Stimulated activated CD8-positive, alpha-beta memory T cell treated with anti-CD3 and anti-CD28 coated beads, Interleukin-12 subunit alpha, Interleukin-12 subunit beta, amount 100 ng/mL, for 24 hours (primary cell): ENCODE results near the gene APC.
"Not testable (repeated sequence)": the region's sequence is repeated elsewhere in the genome, so short reads cannot be mapped to it uniquely, and the experiment has no call there.

Experiments
- DNase-seq: peaks from one replicate; pipeline ENCODE4 v3.0.0-alpha.2; 2020; ENCODE audit errors: extremely low read depth

APC gene

DNA sequence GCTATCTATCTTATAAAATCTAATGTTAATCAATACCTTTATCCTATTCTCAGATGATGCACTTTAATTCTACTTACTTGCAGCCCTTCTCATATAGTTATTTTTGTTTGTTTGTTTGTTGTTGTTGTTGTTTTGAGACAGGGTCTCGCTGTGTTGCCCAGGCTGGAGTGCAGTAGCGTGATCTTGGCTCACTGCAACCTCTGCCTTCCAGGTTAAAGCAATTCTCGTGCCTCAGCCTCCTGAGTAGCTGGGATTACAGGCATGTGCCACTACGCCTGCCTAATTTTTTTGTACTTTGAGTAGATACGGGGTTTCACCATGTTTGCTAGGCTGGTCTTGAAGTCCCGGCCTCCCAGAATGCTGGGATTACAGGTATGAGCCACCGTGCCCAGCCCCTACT is 20.8 kb upstream of the APC start:
- not testable (repeated sequence) for DNase-seq

DNA sequence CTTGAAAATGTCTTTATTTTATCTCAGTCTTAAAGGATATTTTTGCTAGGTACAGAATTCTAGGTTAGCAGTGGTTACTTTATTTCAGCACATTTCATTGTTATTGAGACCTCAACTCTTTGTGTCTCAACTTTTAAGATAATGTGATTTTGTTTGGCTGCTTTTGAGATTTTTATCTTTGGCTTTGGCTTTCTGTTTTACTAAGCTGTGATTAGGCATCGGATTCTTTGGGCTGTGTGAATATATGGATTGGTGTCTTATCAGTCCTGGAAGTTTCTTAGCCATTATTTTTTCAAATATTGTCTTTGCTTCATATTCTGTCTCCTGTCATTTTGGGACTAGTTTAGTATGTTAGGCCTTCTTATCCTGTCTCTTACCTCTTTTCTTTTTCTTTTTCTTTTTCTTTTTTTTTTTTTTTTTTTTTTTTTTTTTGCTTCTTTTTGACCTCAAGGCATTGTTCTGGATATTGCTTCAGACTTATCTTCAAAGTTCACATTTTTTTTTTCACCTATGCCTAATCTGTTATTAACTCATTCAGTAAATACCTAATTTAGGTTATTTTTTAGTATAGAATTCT is 20.1 kb upstream of the APC start:
- DNase-seq: no peak

DNA sequence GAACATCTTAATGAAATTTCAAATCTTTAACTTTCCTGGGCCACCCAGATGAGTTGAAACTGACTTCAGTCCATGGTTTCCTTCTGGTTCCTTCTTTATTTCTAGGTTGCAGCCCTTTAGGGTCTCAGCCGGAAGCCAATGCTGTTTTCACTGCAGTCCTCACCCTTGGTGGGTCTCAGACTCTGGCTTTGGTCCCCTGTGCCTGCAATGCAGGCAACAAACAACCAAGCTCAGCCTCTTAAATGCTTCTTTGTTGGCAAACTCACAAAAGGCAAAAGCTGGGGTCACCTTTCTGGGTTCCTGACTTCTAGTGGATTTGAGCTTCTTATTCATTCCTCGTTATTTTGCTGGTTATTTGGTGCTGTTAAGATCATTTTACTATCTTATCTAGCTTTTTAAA is 19.3 kb upstream of the APC start:
- DNase-seq: no peak

DNA sequence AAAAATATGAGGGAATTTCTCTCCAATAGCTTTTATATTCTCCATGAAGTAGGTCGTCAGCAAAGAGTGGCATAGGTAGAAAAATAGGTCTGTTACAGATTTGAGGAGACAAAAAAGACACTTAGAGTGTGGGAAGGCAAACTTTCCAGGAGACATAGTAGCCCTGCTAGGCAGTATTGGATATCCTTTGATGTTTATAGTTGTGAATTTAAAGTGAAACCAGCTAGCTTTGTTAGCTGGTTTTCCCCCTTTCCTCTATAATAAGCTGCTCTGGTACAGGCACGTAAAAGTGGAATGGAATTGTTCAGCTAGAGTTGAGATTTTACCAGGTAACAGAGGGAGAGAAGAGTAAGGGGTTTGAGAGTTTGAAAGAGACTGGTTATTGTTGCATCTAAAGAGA is 17.1 kb upstream of the APC start:
- DNase-seq: no peak

DNA sequence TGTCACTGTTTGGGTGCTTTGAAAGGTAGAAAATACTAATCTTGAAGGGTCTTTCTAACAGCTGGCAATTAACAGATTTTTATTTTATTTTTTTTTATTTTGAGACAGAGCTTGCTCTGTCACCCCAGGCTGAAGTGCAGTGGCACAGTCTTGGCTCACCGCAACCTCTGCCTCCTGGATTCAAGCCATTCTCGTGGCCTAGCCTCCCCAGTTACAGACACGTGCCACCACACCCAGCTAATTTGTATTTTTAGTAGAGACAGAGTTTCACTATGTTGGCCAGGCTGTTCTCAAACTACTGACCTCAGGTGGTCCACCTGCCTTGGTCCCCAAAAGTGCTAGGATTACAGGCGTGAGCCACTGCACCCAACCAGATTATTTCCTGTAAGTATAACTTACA is 12.8 kb upstream of the APC start:
- no peak for DNase-seq

DNA sequence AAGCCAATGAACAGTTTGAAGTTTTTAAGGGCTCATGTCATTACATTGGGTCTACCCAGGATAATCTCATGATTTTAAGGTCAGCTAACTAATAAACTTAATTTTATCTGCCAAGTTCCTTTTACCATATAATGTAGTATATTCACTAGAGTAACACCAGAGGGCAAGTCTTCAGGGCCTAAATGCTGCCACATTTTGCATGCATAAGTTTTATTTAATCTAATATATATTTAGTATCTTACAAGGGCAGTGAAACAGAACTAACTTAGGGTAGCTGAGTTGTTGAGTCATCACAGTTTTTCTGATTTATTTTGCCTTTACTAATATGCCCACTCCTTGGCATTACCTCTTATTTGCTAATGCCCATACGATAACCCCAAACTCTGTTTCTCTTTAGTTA is 8.1 kb upstream of the APC start:
- DNase-seq: no peak

DNA sequence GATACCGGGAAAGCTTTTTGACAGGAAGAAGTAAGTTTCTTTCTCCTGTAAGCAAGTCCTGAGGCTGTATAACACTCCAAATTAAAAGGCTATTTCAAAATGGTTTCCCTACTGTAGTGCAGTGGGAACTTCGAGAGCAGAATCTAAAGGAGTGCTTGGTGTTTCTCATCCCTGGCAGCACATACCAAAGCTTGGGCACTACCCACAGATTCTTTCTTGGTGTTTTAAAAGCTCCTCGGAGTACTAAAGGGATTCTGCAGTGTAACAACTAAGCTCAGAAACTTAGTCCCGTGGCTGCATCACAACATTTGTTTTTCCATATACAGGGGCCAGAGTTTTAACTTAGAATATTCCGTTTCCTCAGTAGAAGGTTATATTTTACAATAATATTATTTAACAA is 5.6 kb upstream of the APC start:
- DNase-seq: no peak

DNA sequence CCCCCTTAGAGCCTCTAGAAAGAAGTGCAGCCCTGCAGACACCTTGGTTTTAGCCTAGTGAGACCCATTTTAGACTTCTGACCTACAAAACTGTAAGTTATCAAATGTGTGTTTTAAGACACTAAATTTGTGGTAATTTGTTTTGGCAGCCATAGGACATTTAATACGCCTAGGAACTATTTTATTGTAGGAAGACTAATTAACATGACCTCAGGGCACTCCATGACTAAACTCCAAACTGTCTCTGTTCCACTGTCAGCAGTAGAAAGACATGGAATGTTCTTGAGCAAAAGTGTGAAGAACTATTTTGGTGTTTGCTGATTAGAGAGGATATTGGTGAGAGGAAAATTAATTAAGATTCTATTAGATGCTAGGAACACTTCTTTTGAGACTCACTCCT is 4.1 kb upstream of the APC start:
- no peak for DNase-seq

DNA sequence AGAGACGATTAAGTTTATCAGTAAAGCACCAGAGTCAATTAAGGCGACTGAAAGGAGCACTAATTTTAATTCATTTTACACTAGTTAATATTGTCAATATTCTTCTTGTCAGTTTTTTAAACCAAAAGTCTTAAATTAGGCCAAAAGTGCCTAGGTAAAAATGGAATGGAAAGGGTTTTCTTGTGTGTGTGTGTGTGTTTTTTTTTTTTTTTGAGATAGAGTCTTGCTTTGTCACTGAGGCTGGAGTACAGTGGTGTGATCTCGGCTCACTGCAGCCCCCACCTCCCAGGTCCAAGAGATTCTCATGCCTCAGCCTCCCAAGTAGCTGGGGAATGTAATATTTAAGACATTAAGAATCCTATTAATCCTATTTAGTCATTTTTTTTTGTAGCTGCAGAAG is 3.1 kb upstream of the APC start:
- no peak for DNase-seq

DNA sequence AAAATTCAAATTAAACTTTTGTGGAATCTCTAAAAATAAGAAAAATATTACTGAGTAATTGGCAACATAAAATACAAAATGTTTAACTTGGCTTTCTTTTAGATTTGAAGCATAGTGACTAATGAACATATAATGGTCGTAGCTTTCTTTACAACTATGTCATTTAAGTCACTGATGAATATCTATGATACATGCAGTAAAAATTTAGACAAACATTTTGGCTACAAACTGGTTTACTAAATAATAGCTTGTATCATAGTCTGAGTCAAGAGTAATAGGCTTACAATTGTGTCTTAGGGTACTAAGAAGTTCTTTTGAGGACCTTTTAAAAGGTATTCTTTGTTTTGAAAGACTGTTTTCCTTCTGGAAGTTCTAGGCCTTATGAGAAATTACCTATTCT is 2.0 kb upstream of the APC start:
- DNase-seq: no peak

DNA sequence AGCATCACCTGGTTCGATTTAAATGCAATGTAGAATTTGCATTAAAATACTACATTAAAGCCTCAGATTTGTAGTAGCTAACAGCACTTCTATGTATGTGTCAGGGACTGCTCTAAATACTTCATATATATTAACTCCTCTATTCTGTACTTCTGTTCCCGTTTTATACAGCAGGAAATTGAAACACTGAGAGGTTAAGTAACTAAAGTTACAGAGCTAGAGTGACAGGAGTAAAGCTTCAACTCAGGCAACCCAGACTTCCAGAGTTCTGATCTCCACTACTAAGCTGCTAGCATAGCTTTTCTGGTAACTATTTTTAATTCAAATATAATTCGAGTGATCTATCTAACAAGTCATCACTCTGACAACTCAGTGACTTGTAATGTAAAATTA is 619 bp upstream of the APC start:
- no peak for DNase-seq

DNA sequence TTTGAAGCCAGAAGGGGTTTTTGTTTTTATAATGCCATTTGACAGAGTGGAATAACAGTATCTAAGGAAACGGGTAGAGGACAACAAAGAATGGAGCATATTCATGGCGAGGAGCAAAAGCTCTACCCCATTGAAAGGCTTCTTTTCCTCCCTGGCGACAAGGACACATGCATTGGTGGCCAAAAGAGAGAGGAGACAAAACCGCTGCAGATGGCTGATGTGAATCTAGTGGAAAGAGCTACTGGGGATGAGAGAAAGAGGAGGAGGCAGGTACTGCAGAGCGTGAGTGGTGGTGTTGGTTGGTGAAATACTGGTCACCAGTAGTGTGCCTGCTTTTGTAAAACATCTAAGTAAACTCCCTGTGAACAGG is 491 bp downstream of the APC start:
- DNase-seq: no peak

DNA sequence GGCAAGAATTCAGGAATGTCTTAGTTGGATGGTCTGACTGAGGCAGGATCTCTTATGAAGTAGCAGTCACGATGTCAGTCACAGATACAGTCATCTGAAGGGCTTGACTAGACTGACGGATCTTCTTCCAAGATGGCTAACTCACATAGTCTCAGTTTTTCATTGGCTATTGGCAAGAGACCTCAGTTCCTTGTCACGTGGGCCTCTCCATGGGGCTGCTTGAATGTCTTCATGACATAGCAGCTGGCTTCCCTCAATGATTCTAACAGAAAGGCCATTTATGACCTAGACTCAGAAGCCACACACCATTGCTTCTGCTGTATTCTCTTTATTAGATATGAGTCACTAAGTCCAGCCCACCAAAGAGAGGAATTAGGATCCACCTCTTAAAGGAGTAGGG is 4.7 kb downstream of the APC start:
- no peak for DNase-seq

DNA sequence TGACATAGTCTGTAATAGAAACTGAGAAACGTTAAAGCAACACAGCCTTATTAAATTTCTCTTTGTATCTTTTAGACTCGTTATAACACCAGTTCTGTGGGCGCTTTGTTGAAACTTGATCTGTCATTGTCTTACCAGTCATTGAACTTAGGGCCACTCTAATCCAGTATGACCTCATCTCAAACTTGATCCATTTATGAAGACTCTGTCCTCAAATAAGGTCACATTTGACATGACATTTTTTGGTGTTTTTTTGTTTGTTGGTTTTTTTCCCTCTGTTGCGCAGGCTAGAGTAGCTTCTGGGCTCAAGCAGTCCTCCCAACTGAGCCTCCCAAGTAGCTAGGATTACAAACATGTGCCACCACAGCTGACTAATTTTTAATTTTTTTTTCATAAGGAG is 5.9 kb downstream of the APC start:
- no peak for DNase-seq

DNA sequence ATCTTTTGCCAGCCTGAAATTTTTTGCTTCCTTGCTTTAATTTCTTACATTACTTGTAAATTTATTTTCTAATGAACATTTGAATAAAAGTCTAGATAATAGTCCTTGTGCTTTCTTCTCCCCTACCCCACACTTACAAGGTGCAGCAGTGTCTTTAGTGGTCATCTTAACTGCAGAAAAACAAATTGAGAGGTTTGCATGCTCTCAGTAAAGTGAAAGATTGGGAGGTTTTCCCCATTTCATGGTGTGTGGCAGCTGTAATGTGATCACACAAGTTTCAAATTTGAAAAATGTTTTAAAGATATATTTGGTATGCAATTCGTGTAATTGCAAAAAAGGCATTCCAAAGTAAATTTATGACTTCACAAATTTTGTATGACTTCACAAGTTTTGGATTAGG is 14.7 kb downstream of the APC start:
- no peak for DNase-seq

DNA sequence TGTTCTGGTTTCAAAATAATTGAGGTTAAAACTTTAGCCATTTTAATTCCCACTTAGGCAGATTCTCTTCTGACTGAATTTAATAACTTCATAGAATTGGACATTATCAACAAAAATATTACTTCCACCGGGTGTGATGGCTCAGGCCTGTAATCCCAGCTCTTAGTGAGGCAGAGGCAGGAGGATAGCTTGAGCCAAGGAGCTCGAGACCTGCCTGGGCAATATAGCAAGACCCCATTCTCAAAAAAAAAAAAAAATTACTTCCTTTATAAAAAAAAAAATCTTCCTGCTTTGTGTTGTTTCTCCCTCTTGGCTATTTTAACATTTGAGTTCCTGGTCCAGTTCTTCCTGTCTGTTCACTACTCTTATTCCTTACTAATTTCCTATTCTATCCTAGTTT is 18.0 kb downstream of the APC start:
- DNase-seq: no peak

DNA sequence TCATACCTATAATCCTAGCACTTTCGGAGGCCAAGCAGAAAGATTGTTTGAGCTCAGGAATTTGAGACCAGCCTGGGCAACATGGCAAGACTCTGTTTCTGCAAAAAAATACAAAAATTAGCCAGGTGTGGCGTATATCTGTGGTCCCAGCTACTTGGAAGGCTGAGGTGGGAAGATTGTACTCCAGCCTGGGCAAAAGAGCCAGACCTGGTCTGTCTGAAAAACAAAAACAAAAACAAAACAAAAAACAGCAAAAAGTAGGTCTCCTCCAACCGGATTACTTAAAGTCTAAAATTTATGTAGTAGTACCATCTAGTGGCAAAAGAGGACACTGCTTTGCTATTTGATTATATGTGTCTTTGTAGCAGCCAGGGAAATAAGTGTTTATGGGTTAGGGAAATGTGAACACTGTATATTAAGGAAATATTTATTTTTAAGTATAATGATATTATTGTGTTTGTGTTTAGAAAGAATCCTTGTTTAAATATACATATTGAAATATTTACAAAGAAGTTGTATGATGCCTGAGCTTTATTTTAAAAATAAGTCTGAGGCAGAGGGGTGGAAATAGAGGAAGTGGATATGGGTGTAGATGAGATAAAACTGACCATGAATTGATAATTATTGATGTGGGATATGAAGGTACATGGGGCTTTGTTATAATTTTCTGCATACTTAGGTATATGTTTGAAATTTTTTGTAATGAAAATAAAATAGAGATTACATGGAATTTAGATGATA is 20.0 kb downstream of the APC start:
- no peak for DNase-seq

DNA sequence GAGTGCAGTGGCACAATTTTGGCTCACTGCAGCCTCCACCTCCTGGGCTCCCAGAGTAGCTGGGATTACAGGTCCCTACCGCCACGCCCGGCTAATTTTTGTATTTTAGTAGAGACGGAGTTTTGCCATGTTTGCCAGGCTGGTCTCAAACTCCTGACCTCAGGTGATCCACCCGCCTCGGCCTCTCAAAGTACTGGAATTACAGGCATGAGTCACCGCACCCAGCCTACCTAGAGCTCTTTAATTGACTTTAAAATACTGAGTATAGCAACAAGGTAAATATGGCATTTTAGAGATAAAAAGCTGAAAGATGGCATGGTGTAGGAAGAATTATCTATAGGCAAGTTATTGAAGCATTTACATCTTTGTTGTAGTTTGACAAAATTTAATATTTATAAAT is 21.0 kb downstream of the APC start:
- DNase-seq: no peak

DNA sequence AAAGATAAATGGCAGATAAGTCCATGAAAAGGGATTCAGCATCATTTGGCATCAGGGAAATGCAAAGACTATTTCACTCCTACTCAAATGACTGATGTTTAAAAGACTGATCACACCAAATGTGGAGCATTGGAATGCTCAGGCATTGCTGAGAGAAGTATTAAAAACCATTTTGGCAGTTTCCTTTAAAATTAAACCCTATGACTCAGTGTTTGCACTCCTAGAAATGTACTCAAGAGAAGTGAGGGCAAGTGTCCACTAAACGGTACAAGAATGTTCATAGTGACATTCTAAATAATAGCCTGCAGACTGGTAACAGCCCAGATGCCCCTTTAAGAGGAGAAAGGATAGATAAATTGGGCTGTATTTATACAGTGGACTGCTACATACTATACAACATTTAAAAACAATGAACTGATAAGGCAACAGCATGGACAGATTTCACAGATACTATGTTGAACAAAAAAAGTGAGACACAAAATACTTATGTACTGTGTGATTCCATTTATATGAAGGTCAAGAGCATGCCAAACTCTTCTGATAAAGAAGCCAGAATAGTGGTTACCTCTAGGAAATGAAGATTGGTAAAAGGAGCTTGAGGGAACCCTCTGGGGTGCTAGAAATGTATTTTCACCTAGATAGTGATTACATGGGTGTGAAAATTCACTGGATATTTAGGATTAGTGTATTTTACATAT is 24.6 kb downstream of the APC start:
- no peak for DNase-seq

DNA sequence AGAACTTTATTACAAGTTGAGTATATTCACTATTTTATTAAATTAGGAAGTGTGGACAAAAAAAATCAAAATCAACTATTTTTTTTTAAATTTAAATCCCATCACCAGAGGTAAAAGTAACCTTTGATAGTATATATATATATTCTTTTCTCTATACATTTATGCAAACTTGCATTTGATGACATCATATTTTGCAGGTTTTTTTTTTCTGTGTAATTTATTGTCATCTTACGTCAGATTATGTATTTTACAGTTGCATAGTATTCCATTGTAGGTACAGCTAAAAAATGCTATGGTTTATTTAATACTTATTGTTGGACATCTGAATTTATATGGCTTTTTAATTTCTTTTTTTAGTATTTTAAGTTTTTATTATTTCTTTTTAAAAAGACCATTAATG is 25.5 kb downstream of the APC start:
- DNase-seq: no peak

DNA sequence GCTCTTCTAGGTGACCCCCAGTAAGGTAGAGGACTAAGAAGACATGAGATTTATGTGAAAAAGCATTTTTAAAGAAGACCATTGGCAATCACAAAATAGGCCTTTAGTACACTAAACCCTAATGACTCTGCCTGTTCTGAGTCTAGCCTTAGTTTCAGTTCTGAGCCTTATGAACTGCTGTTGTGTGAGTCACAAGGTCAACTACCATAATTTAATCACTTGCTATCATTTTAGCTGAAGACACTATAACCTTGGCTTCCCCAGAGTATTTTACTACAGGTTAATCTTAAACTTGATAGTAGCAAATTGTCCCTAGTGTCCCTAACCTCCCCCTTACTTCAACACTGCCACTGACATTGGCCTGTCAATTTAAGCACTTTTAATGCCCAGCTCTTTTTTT is 34.4 kb downstream of the APC start:
- no peak for DNase-seq

DNA sequence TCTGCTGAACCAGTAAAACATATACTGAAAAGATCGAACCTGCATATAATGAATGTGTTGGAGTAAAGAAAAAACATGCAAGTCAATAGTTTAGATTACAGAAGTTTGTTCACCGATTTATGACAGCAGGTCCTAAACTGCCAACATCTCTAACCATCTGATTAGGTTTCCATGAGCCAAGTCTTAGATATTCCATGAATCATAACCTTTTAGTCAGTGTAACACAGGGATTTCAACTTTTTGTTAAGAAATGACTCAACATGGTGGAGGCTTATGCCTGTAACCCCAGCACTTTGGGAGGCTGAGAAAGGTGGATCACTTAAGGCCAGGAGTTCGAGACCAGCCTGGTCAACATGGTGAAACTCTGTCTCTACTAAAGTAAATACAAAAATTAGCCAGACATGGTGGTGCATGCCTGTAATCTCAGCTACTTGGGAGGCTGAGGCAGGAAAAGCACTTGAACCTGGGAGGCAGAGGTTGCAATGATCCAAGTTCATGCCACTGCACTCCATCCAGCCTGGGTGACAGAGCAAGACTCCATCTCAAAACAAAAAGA is 38.7 kb downstream of the APC start:
- no peak for DNase-seq

DNA sequence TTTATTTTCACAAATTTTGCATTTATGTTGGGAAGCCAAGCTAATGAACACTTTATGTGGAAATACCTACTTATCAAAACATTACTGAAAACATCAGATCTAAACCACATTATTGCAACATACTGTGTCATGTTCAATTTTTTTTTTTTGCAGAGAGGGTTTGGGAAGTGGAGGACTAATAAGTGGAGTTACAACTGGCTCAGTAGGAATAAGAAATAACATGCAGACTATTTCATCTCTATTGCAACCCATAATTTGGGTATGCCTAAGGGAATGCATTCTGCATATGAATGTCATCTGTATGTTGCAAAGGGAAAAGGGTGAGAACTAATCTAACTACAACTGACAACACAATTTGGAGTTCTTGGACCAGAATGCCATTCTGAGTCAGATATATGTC is 41.8 kb downstream of the APC start:
- DNase-seq: no peak
